Endothelial cell of umbilical vein (primary cell): ENCODE measurements around the gene H1-8. TPM values are rescaled to one million over a fixed set of nuclear protein-coding genes. Genes with fewer than 3 reads are reported as not detected.

Experiments used
- BruUV-seq: library from RNA; stranded (reverse); fragments of 400-500 nt; replicated peaks from 2 replicates; lab custom pipeline; 2021; lab: Mats Ljungman, UMichigan
- CTCF ChIA-PET: fragments of 300-600, 350-600 bp; sonication (Branson Sonifier 250); formaldehyde crosslinking; loops from one replicate; lab custom pipeline; 2021; ENCODE audit warnings: antibody characterized with exemption, inconsistent platforms; lab: Charles Lee
- POLR2A ChIA-PET: fragments of 300-600, 350-600 bp; sonication (Branson Sonifier 250); formaldehyde crosslinking; loops from one replicate; lab custom pipeline; 2021; ENCODE audit warnings: antibody characterized with exemption, inconsistent platforms; lab: Charles Lee
- DNase-seq: peaks from one replicate; pipeline ENCODE4 v3.0.0-alpha.2; 2011; ENCODE audit warnings: low read depth, low spot score
- FAIRE-seq: peaks from 2 replicates; lab custom pipeline; 2011; peaks lifted over from hg19 to GRCh38; lab: Jason Lieb, UNC
- H2AFZ ChIP-seq: 2 replicates; pipeline ENCODE4 v1.6.0; 2012; ENCODE audit warnings: low read depth, low read length, control low read depth, inconsistent platforms
- H3K27ac ChIP-seq: 2 replicates; pipeline ENCODE4 v1.5.1; 2011; ENCODE audit warnings: low read depth, mild to moderate bottlenecking, control low read depth, low read length, moderate library complexity; ENCODE audit not compliant: insufficient read depth
- H3K27me3 ChIP-seq, 2 experiments: 2 replicates each; pipeline versions ENCODE4 v1.6.0 to v1.6.1; 2011; ENCODE audit warnings: low read length in 2 of 2, mixed read lengths in 1 of 2; ENCODE audit not compliant: control insufficient read depth in 2 of 2, insufficient read depth in 2 of 2
- H3K36me3 ChIP-seq, 2 experiments: 2 replicates in 1 of 2; 3 replicates in 1 of 2; pipeline ENCODE4 v1.5.1; 2011; ENCODE audit warnings: low read length in 2 of 2, mild to moderate bottlenecking in 1 of 2, moderate library complexity in 1 of 2; ENCODE audit not compliant: control insufficient read depth in 2 of 2, insufficient read depth in 2 of 2; ENCODE audit errors: extremely low read depth in 1 of 2
- H3K4me1 ChIP-seq: 3 replicates; pipeline ENCODE4 v1.5.1; 2011; ENCODE audit warnings: mild to moderate bottlenecking, low read length; ENCODE audit not compliant: control insufficient read depth, insufficient read depth; ENCODE audit errors: extremely low read depth
- H3K4me2 ChIP-seq: 2 replicates; pipeline ENCODE4 v1.6.1; 2011; ENCODE audit warnings: low read length, control low read depth, mixed read lengths; ENCODE audit not compliant: insufficient read depth
- H3K4me3 ChIP-seq, 3 experiments: fragments of 200-600 bp in 1 of 3; sonication (generic), shearing (Covaris generic) in 1 of 3; replicated peaks in 1 of 3; 2 replicates each; pipeline ENCODE4 v1.5.1; 2011 to 2016; ENCODE audit warnings: control low read depth in 3 of 3, low read length in 3 of 3, mild to moderate bottlenecking in 2 of 3, inconsistent platforms in 1 of 3, low read depth in 1 of 3, moderate library complexity in 1 of 3; ENCODE audit not compliant: insufficient read depth in 1 of 3
- H3K79me2 ChIP-seq: 2 replicates; pipeline ENCODE4 v1.6.0; 2012; ENCODE audit warnings: low read length, inconsistent platforms; ENCODE audit not compliant: control insufficient read depth, insufficient read depth
- H3K9ac ChIP-seq: replicated peaks from 2 replicates; pipeline ENCODE3; 2011; ENCODE audit warnings: low read length, control low read depth; ENCODE audit not compliant: insufficient read depth; ENCODE audit errors: extremely low read depth
- H3K9me1 ChIP-seq: replicated peaks from 3 replicates; pipeline ENCODE4 v1.6.0; 2011; ENCODE audit warnings: mild to moderate bottlenecking, low read length; ENCODE audit not compliant: control insufficient read depth, insufficient read depth; ENCODE audit errors: extremely low read depth
- H3K9me3 ChIP-seq: replicated peaks from 2 replicates; pipeline ENCODE4 v1.5.1; 2012; ENCODE audit warnings: low read length, inconsistent platforms; ENCODE audit not compliant: control insufficient read depth, insufficient read depth
- H4K20me1 ChIP-seq: replicated peaks from 2 replicates; pipeline ENCODE3; 2011; ENCODE audit warnings: mild to moderate bottlenecking, low read length; ENCODE audit not compliant: control insufficient read depth, insufficient read depth; ENCODE audit errors: extremely low read depth
- EZH2 ChIP-seq: IDR thresholded peaks from 2 replicates; pipeline ENCODE4 v1.6.1; 2012; ENCODE audit warnings: borderline replicate concordance, low read depth, mild to moderate bottlenecking, moderate library complexity, low read length, inconsistent platforms; ENCODE audit not compliant: severe bottlenecking
- FOS ChIP-seq: IDR thresholded peaks from 2 replicates; pipeline ENCODE4 v1.6.1; 2011; ENCODE audit warnings: mild to moderate bottlenecking, low read length, moderate library complexity, borderline replicate concordance; ENCODE audit not compliant: insufficient read depth
- GATA2 ChIP-seq: IDR thresholded peaks from 2 replicates; pipeline ENCODE4 v1.7.0; 2011; ENCODE audit warnings: low read depth, mild to moderate bottlenecking, moderate library complexity, mixed read lengths, low read length; ENCODE audit not compliant: insufficient read length, insufficient read depth
- JUN ChIP-seq: IDR thresholded peaks from 2 replicates; pipeline ENCODE4 v1.6.1; 2011; ENCODE audit warnings: borderline replicate concordance, low read depth; ENCODE audit not compliant: insufficient read length, insufficient read depth
- MYC ChIP-seq: IDR thresholded peaks from one replicate; pipeline ENCODE4 v1.6.1; 2011; ENCODE audit warnings: mild to moderate bottlenecking, low read depth, low read length
- POLR2A ChIP-seq: IDR thresholded peaks from 2 replicates; pipeline ENCODE4 v1.6.1; 2012; ENCODE audit warnings: low read depth, mild to moderate bottlenecking, control low read depth, low read length
- POLR2AphosphoS5 ChIP-seq: IDR thresholded peaks from 2 replicates; pipeline ENCODE4 v1.6.1; 2012; ENCODE audit warnings: low read depth, mild to moderate bottlenecking, control low read depth, low read length, moderate library complexity; ENCODE audit not compliant: insufficient read depth
- dilution Hi-C: fragments of 300-500 bp; cut with MboI; formaldehyde crosslinking; loops from one replicate; pipeline ENCODE4 v1.15.0; 2019; ENCODE audit warnings: low sequenced_read_pairs; ENCODE audit not compliant: extremely low pct_ligation_motif_present
- intact Hi-C: fragments of 100-400 bp; cut with micrococcal nuclease; formaldehyde crosslinking; loops from one replicate; pipeline ENCODE4 v1.10.0; 2022
- polyA plus RNA-seq, 4 experiments: library from polyadenylated mRNA; depleted of rRNA in 3 of 4; stranded (reverse) in 3 of 4; unstranded in 1 of 4; fragments of >200 nt; gene quantifications; 2 replicates each; pipeline versions ENCODE4 v1.2.1 to v1.2.3, GENCODE V29; 2011 to 2012; ENCODE audit warnings: missing spikeins in 1 of 4
- total RNA-seq: library from RNA; stranded (reverse); gene quantifications from 2 replicates; pipeline ENCODE4 v1.2.3, GENCODE V29; 2021
- TF ChIP-seq, protein P1 (sequence below): IDR thresholded peaks from 2 replicates; pipeline ENCODE4 v1.6.1; 2011; ENCODE audit not compliant: insufficient read depth, insufficient read length
- TF ChIP-seq, protein P2 (sequence below), 2 donors: IDR thresholded peaks; 1 replicate in 1 of 2; 2 replicates in 1 of 2; pipeline ENCODE4 v1.5.1; 2011; ENCODE audit warnings: low read length in 2 of 2, mild to moderate bottlenecking in 2 of 2, moderate library complexity in 2 of 2, control low read depth in 1 of 2, inconsistent platforms in 1 of 2, low read depth in 1 of 2; ENCODE audit not compliant: insufficient read depth in 1 of 2; ENCODE audit errors: extremely low read depth in 1 of 2

Gene H1-8
- total and polyA plus RNA-seq, 2 donors (not counting 3 experiments of a cell fraction or from before 2014, with no cell fraction given), result not detected

DNA sequence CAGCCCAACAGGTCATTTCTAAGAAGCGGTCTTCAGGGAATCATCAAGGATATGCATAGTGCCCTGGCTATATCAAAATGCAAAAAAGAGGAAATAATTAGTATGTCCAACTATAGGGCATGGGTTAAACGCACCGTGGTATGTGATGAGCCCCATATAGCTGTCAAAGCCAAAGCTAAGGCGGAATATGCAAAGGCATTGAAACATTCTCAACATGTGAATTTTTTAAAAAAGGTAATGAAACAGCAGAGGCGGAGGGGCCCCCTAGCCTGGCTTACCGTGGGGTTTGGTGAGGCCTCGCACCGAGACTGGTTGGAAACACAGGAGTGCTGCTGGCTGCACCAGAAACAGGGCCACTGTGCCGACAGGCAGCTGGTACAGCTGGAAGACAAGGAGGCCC lies 40.3 kb downstream of the H1-8 start:
- Histone ChIP-seq H3K27ac (no peak overlapping the region), H3K36me3 (peaks cover 33 to 86% of the 10 kb centered on the region in 2 experiments), H3K9me3 (no peaks in the 10 kb centered on the region), H2AFZ (no peak overlapping the region), H3K4me1 (peaks cover 4% of the 10 kb centered on the region), H3K79me2 (peaks cover 56% of the 10 kb centered on the region), H3K4me2 (no peak overlapping the region), H3K9ac (no peak overlapping the region), H3K9me1 (no peaks in the 10 kb centered on the region), H3K4me3 (no peak overlapping the region), H4K20me1 (no peaks in the 10 kb centered on the region), H3K27me3 (no peaks in the 10 kb centered on the region)
- FAIRE-seq, result no peak
- intact Hi-C loops (no loop called here), dilution Hi-C loops (no loop called here)
- no peak for DNase-seq
- ChIA-PET POLR2A (no interaction called here), CTCF (interaction anchor here (2.8 kb wide), 1 partner anchor 93 kb away, joined by 14 read pairs; no protein-coding TSS in a partner anchor)
- BruUV-seq, result no TSS peak
- TF ChIP-seq EZH2, result no peak
- TF ChIP-seq JUN, result no peak
- TF ChIP-seq, protein P1, sequence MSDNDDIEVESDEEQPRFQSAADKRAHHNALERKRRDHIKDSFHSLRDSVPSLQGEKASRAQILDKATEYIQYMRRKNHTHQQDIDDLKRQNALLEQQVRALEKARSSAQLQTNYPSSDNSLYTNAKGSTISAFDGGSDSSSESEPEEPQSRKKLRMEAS, result no peak
- TF ChIP-seq POLR2AphosphoS5, result no peak
- TF ChIP-seq MYC, result no peak
- TF ChIP-seq, protein P2, sequence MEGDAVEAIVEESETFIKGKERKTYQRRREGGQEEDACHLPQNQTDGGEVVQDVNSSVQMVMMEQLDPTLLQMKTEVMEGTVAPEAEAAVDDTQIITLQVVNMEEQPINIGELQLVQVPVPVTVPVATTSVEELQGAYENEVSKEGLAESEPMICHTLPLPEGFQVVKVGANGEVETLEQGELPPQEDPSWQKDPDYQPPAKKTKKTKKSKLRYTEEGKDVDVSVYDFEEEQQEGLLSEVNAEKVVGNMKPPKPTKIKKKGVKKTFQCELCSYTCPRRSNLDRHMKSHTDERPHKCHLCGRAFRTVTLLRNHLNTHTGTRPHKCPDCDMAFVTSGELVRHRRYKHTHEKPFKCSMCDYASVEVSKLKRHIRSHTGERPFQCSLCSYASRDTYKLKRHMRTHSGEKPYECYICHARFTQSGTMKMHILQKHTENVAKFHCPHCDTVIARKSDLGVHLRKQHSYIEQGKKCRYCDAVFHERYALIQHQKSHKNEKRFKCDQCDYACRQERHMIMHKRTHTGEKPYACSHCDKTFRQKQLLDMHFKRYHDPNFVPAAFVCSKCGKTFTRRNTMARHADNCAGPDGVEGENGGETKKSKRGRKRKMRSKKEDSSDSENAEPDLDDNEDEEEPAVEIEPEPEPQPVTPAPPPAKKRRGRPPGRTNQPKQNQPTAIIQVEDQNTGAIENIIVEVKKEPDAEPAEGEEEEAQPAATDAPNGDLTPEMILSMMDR (IDR thresholded peaks at IDR 0.05; ENCODE audit: extremely low read depth in 1 of 2, insufficient read depth in 1 of 2, low read depth in 1 of 2, low read length in 2 of 2), result no peak
- TF ChIP-seq FOS, result no peak
- no peak for TF ChIP-seq GATA2
- no peak for TF ChIP-seq POLR2A
